Skeletal muscle satellite cell (primary cell): ENCODE data around the gene REPS1.
A peak's percentile ranks its signal among the peaks of the same experiment; 100 is the strongest.

ENCODE experiments used
- H3K27me3 ChIP-seq: 2 replicates; pipeline ENCODE4 v1.7.0; 2013; ENCODE audit warnings: low read length; ENCODE audit not compliant: control insufficient read depth, insufficient read depth
- H3K36me3 ChIP-seq: 2 replicates; pipeline ENCODE4 v1.7.0; 2013; ENCODE audit warnings: mild to moderate bottlenecking, control low read depth, low read length; ENCODE audit not compliant: insufficient read depth
- H3K4me1 ChIP-seq: 2 replicates; pipeline ENCODE4 v1.7.0; 2013; ENCODE audit warnings: low read length; ENCODE audit not compliant: control insufficient read depth, insufficient read depth
- H3K4me2 ChIP-seq: 2 replicates; pipeline ENCODE4 v1.7.0; 2013; ENCODE audit warnings: mild to moderate bottlenecking, low read length
- H3K4me3 ChIP-seq: 2 replicates; pipeline ENCODE4 v1.7.0; 2013; ENCODE audit warnings: low read length
- H3K9ac ChIP-seq: 2 replicates; pipeline ENCODE4 v1.7.0; 2013; ENCODE audit warnings: mild to moderate bottlenecking, low read depth, low read length, moderate library complexity
- H3K9me3 ChIP-seq: replicated peaks from 2 replicates; pipeline ENCODE4 v1.7.0; 2013; ENCODE audit warnings: mild to moderate bottlenecking, control low read depth, low read length

Gene REPS1

GRCh38 chr6:138979365-138979764 lies 8.7 kb downstream of the REPS1 start:
- Histone ChIP-seq H3K36me3 (no peaks in the 10 kb centered on the region), H3K9ac (no peak overlapping the region), H3K4me1 (peaks cover 39% of the 10 kb centered on the region)

GRCh38 chr6:138978229-138978628 lies 9.8 kb downstream of the REPS1 start:
- Histone ChIP-seq H3K27me3 (no peaks in the 10 kb centered on the region), H3K4me2 (no peak overlapping the region), H3K4me1 (peaks cover 42% of the 10 kb centered on the region), H3K9me3 (no peaks in the 10 kb centered on the region), H3K9ac (no peak overlapping the region), H3K36me3 (no peaks in the 10 kb centered on the region), H3K4me3 (no peak overlapping the region)

More at GRCh38 chr6:138979365-138979764, 8.7 kb downstream of the REPS1 start:
- Histone ChIP-seq H3K4me3 (no peak overlapping the region), H3K27me3 (no peaks in the 10 kb centered on the region), H3K9me3 (no peaks in the 10 kb centered on the region), H3K4me2 (peak overlapping the region; percentile 12)

GRCh38 chr6:138977646-138978167 lies 10.3 kb downstream of the REPS1 start:
- H3K9me3 ChIP-seq: no peaks in the 10 kb centered on the region
- H3K36me3 ChIP-seq: no peaks in the 10 kb centered on the region
- no peak overlapping the region for H3K4me3 ChIP-seq
- no peak overlapping the region for H3K9ac ChIP-seq
- H3K4me2 ChIP-seq: no peak overlapping the region
- no peaks in the 10 kb centered on the region for H3K27me3 ChIP-seq
- peaks cover 46% of the 10 kb centered on the region for H3K4me1 ChIP-seq

GRCh38 chr6:138977242-138977641 lies 10.8 kb downstream of the REPS1 start:
- Histone ChIP-seq H3K4me3 (no peak overlapping the region), H3K27me3 (no peaks in the 10 kb centered on the region), H3K36me3 (no peaks in the 10 kb centered on the region), H3K9ac (no peak overlapping the region), H3K4me1 (peaks cover 46% of the 10 kb centered on the region), H3K4me2 (no peak overlapping the region), H3K9me3 (no peaks in the 10 kb centered on the region)

GRCh38 chr6:138975815-138976214 lies 12.2 kb downstream of the REPS1 start:
- Histone ChIP-seq H3K4me3 (no peak overlapping the region), H3K4me1 (peaks cover 48% of the 10 kb centered on the region), H3K36me3 (no peaks in the 10 kb centered on the region), H3K9me3 (no peaks in the 10 kb centered on the region), H3K4me2 (no peak overlapping the region), H3K27me3 (no peaks in the 10 kb centered on the region), H3K9ac (no peak overlapping the region)

- peak overlapping the region; percentile 33 for H3K9ac ChIP-seq
- H3K27me3 ChIP-seq: no peaks in the 10 kb centered on the region
- peak overlapping the region; percentile 77 for H3K4me2 ChIP-seq
- H3K9me3 ChIP-seq: no peaks in the 10 kb centered on the region
- peaks cover 54% of the 10 kb centered on the region for H3K4me1 ChIP-seq
- H3K4me3 ChIP-seq: peak overlapping the region; percentile 5
- no peaks in the 10 kb centered on the region for H3K36me3 ChIP-seq
These were observed 14.4 kb downstream of the REPS1 start for GRCh38 chr6:138973466-138974153.

- H3K9ac ChIP-seq: peak overlapping the region; percentile 76
- no peaks in the 10 kb centered on the region for H3K9me3 ChIP-seq
- H3K4me1 ChIP-seq: peaks cover 54% of the 10 kb centered on the region
- H3K4me2 ChIP-seq: peak overlapping the region; percentile 77
- H3K27me3 ChIP-seq: no peaks in the 10 kb centered on the region
- peak overlapping the region; percentile 55 for H3K4me3 ChIP-seq
- no peaks in the 10 kb centered on the region for H3K36me3 ChIP-seq
These were observed 15.8 kb downstream of the REPS1 start for GRCh38 chr6:138972226-138972665.

- Histone ChIP-seq H3K4me3 (peak overlapping the region; percentile 55), H3K27me3 (no peaks in the 10 kb centered on the region), H3K4me2 (peak overlapping the region; percentile 77), H3K9ac (peak overlapping the region; percentile 76), H3K4me1 (peaks cover 54% of the 10 kb centered on the region), H3K9me3 (no peaks in the 10 kb centered on the region), H3K36me3 (no peaks in the 10 kb centered on the region)
These were observed 16.5 kb downstream of the REPS1 start for GRCh38 chr6:138971601-138972000.

- Histone ChIP-seq H3K27me3 (no peaks in the 10 kb centered on the region), H3K4me1 (peaks cover 54% of the 10 kb centered on the region), H3K9me3 (no peaks in the 10 kb centered on the region), H3K36me3 (no peaks in the 10 kb centered on the region), H3K4me3 (peak overlapping the region; percentile 45), H3K9ac (peak overlapping the region; percentile 76), H3K4me2 (peak overlapping the region; percentile 77)
These were observed 17.1 kb downstream of the REPS1 start for GRCh38 chr6:138970856-138971425.

- Histone ChIP-seq H3K4me2 (peak overlapping the region; percentile 77), H3K9ac (peak overlapping the region; percentile 76)
These were observed 17.9 kb downstream of the REPS1 start for GRCh38 chr6:138970159-138970558.

GRCh38 chr6:138966870-138967269 lies 21.2 kb downstream of the REPS1 start:
- no peaks in the 10 kb centered on the region for H3K27me3 ChIP-seq
- H3K9me3 ChIP-seq: no peaks in the 10 kb centered on the region
- H3K4me1 ChIP-seq: peaks cover 43% of the 10 kb centered on the region
- no peak overlapping the region for H3K4me3 ChIP-seq
- H3K9ac ChIP-seq: no peak overlapping the region
- H3K36me3 ChIP-seq: no peaks in the 10 kb centered on the region
- no peak overlapping the region for H3K4me2 ChIP-seq

More at GRCh38 chr6:138970159-138970558, 17.9 kb downstream of the REPS1 start:
- Histone ChIP-seq H3K36me3 (no peaks in the 10 kb centered on the region), H3K4me3 (peak overlapping the region; percentile 45), H3K9me3 (no peaks in the 10 kb centered on the region), H3K4me1 (peaks cover 54% of the 10 kb centered on the region), H3K27me3 (no peaks in the 10 kb centered on the region)
